IMR-90 (cell line): ENCODE measurements around the gene LAPTM5. TPM values are rescaled to one million over a fixed set of nuclear protein-coding genes. Genes with fewer than 3 reads are reported as not detected.

Experiments
- ATAC-seq: fragments of 200-7000 bp; cut with Tn5 transposase; 2 replicates; pipeline ENCODE4 v1.9.1; 2020; ENCODE audit warnings: low read depth, mild to moderate bottlenecking, moderate library complexity
- BruUV-seq: library from RNA; stranded (reverse); fragments of 400-500 nt; replicated peaks from 2 replicates; lab custom pipeline; 2021; lab: Mats Ljungman, UMichigan
- CTCF ChIA-PET: fragments of 300-600 bp; formaldehyde crosslinking; extraction: SDS; loops from one replicate; lab custom pipeline; 2021; ENCODE audit warnings: antibody characterized with exemption; lab: Yijun Ruan, JAX
- POLR2A ChIA-PET: fragments of 300-600 bp; sonication (Branson Sonifier 250); formaldehyde crosslinking; loops from one replicate; lab custom pipeline; 2022; ENCODE audit warnings: antibody characterized with exemption; ENCODE audit not compliant: unreplicated experiment; lab: Charles Lee
- DNase-seq: peaks from one replicate; pipeline ENCODE4 v3.0.0; 2013
- H2AFZ ChIP-seq: replicated peaks from 2 replicates; pipeline ENCODE3; 2013; ENCODE audit warnings: low read length, mild to moderate bottlenecking; ENCODE audit not compliant: poor library complexity
- H2AK5ac ChIP-seq: 2 replicates; pipeline ENCODE4 v1.6.1; 2013; ENCODE audit warnings: low read depth, low read length, inconsistent platforms
- H2AK9ac ChIP-seq: replicated peaks from 2 replicates; pipeline ENCODE3; 2013; ENCODE audit warnings: mild to moderate bottlenecking, low read depth, low read length, moderate library complexity; ENCODE audit not compliant: poor library complexity
- H2BK120ac ChIP-seq: 2 replicates; pipeline ENCODE4 v1.6.1; 2013; ENCODE audit warnings: low read depth, low read length, inconsistent platforms
- H2BK15ac ChIP-seq: 3 replicates; pipeline ENCODE4 v1.6.1; 2013; ENCODE audit warnings: low read depth, low read length, inconsistent platforms
- H2BK20ac ChIP-seq: 2 replicates; pipeline ENCODE4 v1.6.1; 2013; ENCODE audit warnings: low read depth, mild to moderate bottlenecking, inconsistent platforms, low read length, moderate library complexity
- H2BK5ac ChIP-seq: 2 replicates; pipeline ENCODE4 v1.6.1; 2013; ENCODE audit warnings: mild to moderate bottlenecking, low read depth, low read length, inconsistent platforms; ENCODE audit not compliant: poor library complexity, severe bottlenecking
- H3K14ac ChIP-seq: replicated peaks from 2 replicates; pipeline ENCODE4 v1.6.1; 2013; ENCODE audit warnings: low read depth, low read length, inconsistent platforms
- H3K18ac ChIP-seq: 2 replicates; pipeline ENCODE4 v1.6.1; 2013; ENCODE audit warnings: low read depth, low read length, control low read depth
- H3K23ac ChIP-seq: 2 replicates; pipeline ENCODE4 v1.6.1; 2013; ENCODE audit warnings: low read depth, low read length, inconsistent platforms
- H3K27ac ChIP-seq: 2 replicates; pipeline ENCODE4 v1.5.1; 2013; ENCODE audit warnings: mild to moderate bottlenecking, control low read depth, low read length; ENCODE audit not compliant: insufficient read depth
- H3K27me3 ChIP-seq: 2 replicates; pipeline ENCODE4 v1.6.1; 2013; ENCODE audit warnings: low read length; ENCODE audit not compliant: control insufficient read depth, insufficient read depth
- H3K36me3 ChIP-seq: 2 replicates; pipeline ENCODE4 v1.6.1; 2013; ENCODE audit warnings: low read length, mixed read lengths; ENCODE audit not compliant: control insufficient read depth, insufficient read depth
- H3K4ac ChIP-seq: 2 replicates; pipeline ENCODE4 v1.6.1; 2013; ENCODE audit warnings: low read depth, low read length, inconsistent platforms
- H3K4me1 ChIP-seq: 2 replicates; pipeline ENCODE4 v1.6.1; 2013; ENCODE audit warnings: low read length, mixed read lengths; ENCODE audit not compliant: control insufficient read depth, insufficient read depth
- H3K4me2 ChIP-seq: 2 replicates; pipeline ENCODE4 v1.6.1; 2013; ENCODE audit warnings: low read depth, mild to moderate bottlenecking, control low read depth, low read length, moderate library complexity
- H3K4me3 ChIP-seq: 2 replicates; pipeline ENCODE4 v1.5.1; 2013; ENCODE audit warnings: low read depth, mild to moderate bottlenecking, control low read depth, low read length, moderate library complexity; ENCODE audit not compliant: insufficient read depth
- H3K56ac ChIP-seq: 2 replicates; pipeline ENCODE4 v1.6.1; 2013; ENCODE audit warnings: low read length, inconsistent platforms; ENCODE audit not compliant: insufficient read depth; ENCODE audit errors: extremely low read depth
- H3K79me1 ChIP-seq, 2 experiments: 2 replicates each; pipeline ENCODE4 v1.6.1; 2013; ENCODE audit warnings: low read length in 2 of 2, inconsistent platforms in 1 of 2, low read depth in 1 of 2
- H3K9ac ChIP-seq: 2 replicates; pipeline ENCODE4 v1.6.1; 2013; ENCODE audit warnings: low read depth, low read length, control low read depth
- H3K9me1 ChIP-seq: 2 replicates; pipeline ENCODE4 v1.6.1; 2013; ENCODE audit warnings: low read length, inconsistent platforms; ENCODE audit not compliant: insufficient read depth
- H3K9me3 ChIP-seq: 2 replicates; pipeline ENCODE4 v1.6.1; 2013; ENCODE audit warnings: low read length; ENCODE audit not compliant: control insufficient read depth, insufficient read depth
- H4K20me1 ChIP-seq: 2 replicates; pipeline ENCODE4 v1.6.1; 2013; ENCODE audit warnings: low read length, inconsistent platforms; ENCODE audit not compliant: insufficient read depth
- H4K5ac ChIP-seq: 2 replicates; pipeline ENCODE4 v1.6.1; 2013; ENCODE audit warnings: mild to moderate bottlenecking, low read depth, low read length, control low read depth
- H4K8ac ChIP-seq, 2 experiments: 2 replicates each; pipeline ENCODE4 v1.6.1; 2013; ENCODE audit warnings: low read depth in 2 of 2, low read length in 2 of 2, control low read depth in 1 of 2, inconsistent platforms in 1 of 2
- H4K91ac ChIP-seq: 2 replicates; pipeline ENCODE4 v1.6.1; 2013; ENCODE audit warnings: low read depth, low read length, inconsistent platforms; ENCODE audit not compliant: insufficient read depth
- BHLHE40 ChIP-seq: fragments of 150-350 bp; IDR thresholded peaks from 2 replicates; pipeline ENCODE4 v1.6.1; 2016; ENCODE audit warnings: mild to moderate bottlenecking, low read depth, low read length
- CEBPB ChIP-seq: IDR thresholded peaks from 2 replicates; pipeline ENCODE4 v1.6.1; 2012; ENCODE audit warnings: low read depth, low read length, improper control_type of control experiment
- CHD1 ChIP-seq: IDR thresholded peaks from 2 replicates; pipeline ENCODE4 v1.6.1; 2012; ENCODE audit warnings: low read depth, low read length, improper control_type of control experiment
- CTCF ChIP-seq: conservative IDR thresholded peaks from 2 replicates; pipeline ENCODE4 v1.5.1; 2012; ENCODE audit warnings: mild to moderate bottlenecking, low read depth, low read length, improper control_type of control experiment
- ELK1 ChIP-seq: fragments of 150-350 bp; IDR thresholded peaks from 2 replicates; pipeline ENCODE4 v1.6.1; 2016; ENCODE audit warnings: low read depth, mild to moderate bottlenecking, low read length, moderate library complexity, borderline replicate concordance
- FOS ChIP-seq: fragments of 150-350 bp; IDR thresholded peaks from 2 replicates; pipeline ENCODE4 v1.6.1; 2016; ENCODE audit warnings: low read depth, low read length
- MAFK ChIP-seq: IDR thresholded peaks from 2 replicates; pipeline ENCODE4 v1.6.1; 2012; ENCODE audit warnings: low read depth, low read length, improper control_type of control experiment
- MAZ ChIP-seq: IDR thresholded peaks from 2 replicates; pipeline ENCODE4 v1.6.1; 2012; ENCODE audit warnings: low read depth, mild to moderate bottlenecking, low read length, improper control_type of control experiment, moderate library complexity, borderline replicate concordance
- MXI1 ChIP-seq: IDR thresholded peaks from 2 replicates; pipeline ENCODE4 v1.6.1; 2012; ENCODE audit warnings: low read depth, mild to moderate bottlenecking, low read length, moderate library complexity, borderline replicate concordance
- NFE2L2 ChIP-seq: fragments of 150-350 bp; IDR thresholded peaks from 2 replicates; pipeline ENCODE4 v1.6.1; 2016; ENCODE audit warnings: low read depth, mild to moderate bottlenecking, low read length
- POLR2A ChIP-seq: IDR thresholded peaks from 2 replicates; pipeline ENCODE4 v1.6.1; 2012; ENCODE audit warnings: mild to moderate bottlenecking, low read depth, low read length
- RAD21 ChIP-seq: IDR thresholded peaks from 2 replicates; pipeline ENCODE4 v1.6.1; 2012; ENCODE audit warnings: low read length, improper control_type of control experiment
- RCOR1 ChIP-seq: IDR thresholded peaks from 2 replicates; pipeline ENCODE4 v1.6.1; 2012; ENCODE audit warnings: mild to moderate bottlenecking, low read length, improper control_type of control experiment; ENCODE audit not compliant: insufficient replicate concordance
- RFX5 ChIP-seq: IDR thresholded peaks from 2 replicates; pipeline ENCODE4 v1.8.0; 2012; ENCODE audit warnings: low read depth, mild to moderate bottlenecking, low read length, moderate library complexity
- SMC3 ChIP-seq: fragments of 150-350 bp; IDR thresholded peaks from 2 replicates; pipeline ENCODE4 v1.6.1; 2016; ENCODE audit warnings: low read depth, mild to moderate bottlenecking, antibody characterized with exemption, low read length, moderate library complexity
- USF2 ChIP-seq: fragments of 150-350 bp; IDR thresholded peaks from 2 replicates; pipeline ENCODE4 v1.6.1; 2017; ENCODE audit warnings: mild to moderate bottlenecking, antibody characterized with exemption, low read length, low read depth
- WGBS, 2 experiments: methylation state at CpG; one replicate each; pipeline versions ENCODE4 v1.1.5 to v1.1.7; 2013; ENCODE audit warnings: missing lambda C conversion rate in 2 of 2; ENCODE audit not compliant: insufficient read length in 1 of 2; ENCODE audit errors: extremely low coverage in 2 of 2; 5-methylcytosine and 5-hydroxymethylcytosine counted together
- dilution Hi-C: fragments of 300-500 bp; cut with HindIII; formaldehyde crosslinking; loops from one replicate; pipeline ENCODE4 v1.14.3; 2018; ENCODE audit warnings: low sequenced_read_pairs; ENCODE audit not compliant: unreplicated experiment
- in situ Hi-C: fragments of 300-500 bp; cut with MboI; formaldehyde crosslinking; loops from 3 replicates; pipeline ENCODE4 v1.14.3; 2019; ENCODE audit warnings: low sequenced_read_pairs, inconsistent platforms, mixed read lengths
- intact Hi-C: fragments of 100-400 bp; cut with micrococcal nuclease; formaldehyde crosslinking; loops from 2 replicates; pipeline ENCODE4 v1.10.0; 2022
- polyA plus RNA-seq, 3 experiments: library from polyadenylated mRNA; depleted of rRNA; stranded (reverse); fragments of >200 nt; gene quantifications; 2 replicates each; pipeline ENCODE4 v1.2.3, GENCODE V29; 2012; ENCODE audit warnings: low replicate concordance in 1 of 3
- total RNA-seq: library from RNA; depleted of rRNA; stranded (reverse); fragments of >200 nt; gene quantifications from 2 replicates; pipeline ENCODE4 v1.2.3, GENCODE V29; 2012

The LAPTM5 gene
- total and polyA plus RNA-seq, 2 of the 4 experiments (the other 2 are of a cell fraction): 0.09 TPM; not detected in 1

GRCh38 chr1:30795026-30795425 lies 37.5 kb upstream of the LAPTM5 start:
- no peak overlapping the region for H2BK120ac ChIP-seq
- DNase-seq (no peak), ATAC-seq (no peak)
- CTCF ChIA-PET: interaction anchor here (1.9 kb wide), 1 partner anchor 116 kb away, joined by 4 read pairs; no protein-coding TSS in a partner anchor
- H3K18ac ChIP-seq: no peak overlapping the region
- no peak overlapping the region for H2AFZ ChIP-seq
- H3K9me1 ChIP-seq: no peaks in the 10 kb centered on the region; the same call in 1 of the 2 replicates
- TF ChIP-seq RFX5 (no peak), RCOR1 (no peak), RAD21 (no peak), SMC3 (no peak), POLR2A (no peak), BHLHE40 (no peak), CHD1 (no peak), MXI1 (no peak), NFE2L2 (no peak), ELK1 (no peak), FOS (no peak), CEBPB (no peak), MAZ (no peak), MAFK (no peak), CTCF (no peak), USF2 (no peak)
- intact Hi-C loops: no loop called here
- H3K4me2 ChIP-seq: no peak overlapping the region
- peaks cover 4% of the 10 kb centered on the region for H3K9me3 ChIP-seq
- no peak overlapping the region for H2BK15ac ChIP-seq
- no TSS peak for BruUV-seq
- no peaks in the 10 kb centered on the region for H3K36me3 ChIP-seq
- H4K8ac ChIP-seq: no peak overlapping the region
- dilution Hi-C loops: no loop called here
- peaks cover 4% of the 10 kb centered on the region; the same call in 1 of the 2 replicates for H3K4me1 ChIP-seq
- no peak overlapping the region for H3K14ac ChIP-seq
- H4K91ac ChIP-seq: no peak overlapping the region
- no peak overlapping the region for H3K9ac ChIP-seq
- H3K23ac ChIP-seq: no peak overlapping the region
- H2AK9ac ChIP-seq: no peak overlapping the region
- H2BK20ac ChIP-seq: no peak overlapping the region
- H3K79me1 ChIP-seq: no peaks in the 10 kb centered on the region
- no peaks in the 10 kb centered on the region for H4K20me1 ChIP-seq
- POLR2A ChIA-PET: no interaction called here
- WGBS, 2 experiments: 13% methylated on average over 4 of the region's 5 CpGs; no CpG with 5 or more reads in 1 of the 2 experiments
- H4K5ac ChIP-seq: no peak overlapping the region
- H2AK5ac ChIP-seq: no peak overlapping the region
- no peak overlapping the region for H3K27ac ChIP-seq
- no peak overlapping the region for H2BK5ac ChIP-seq
- no peak overlapping the region for H3K4me3 ChIP-seq
- H3K27me3 ChIP-seq: peaks cover 15% of the 10 kb centered on the region
- in situ Hi-C loops: no loop called here
- H3K56ac ChIP-seq: no peak overlapping the region
- no peak overlapping the region for H3K4ac ChIP-seq
